ENCODE results near the gene EHF. TPM values are rescaled to one million over a fixed set of nuclear protein-coding genes. Genes with fewer than 3 reads are reported as not detected.

Gene EHF
- total RNA-seq, 1 donor from 2014 or later = 0.25 TPM

DNA sequence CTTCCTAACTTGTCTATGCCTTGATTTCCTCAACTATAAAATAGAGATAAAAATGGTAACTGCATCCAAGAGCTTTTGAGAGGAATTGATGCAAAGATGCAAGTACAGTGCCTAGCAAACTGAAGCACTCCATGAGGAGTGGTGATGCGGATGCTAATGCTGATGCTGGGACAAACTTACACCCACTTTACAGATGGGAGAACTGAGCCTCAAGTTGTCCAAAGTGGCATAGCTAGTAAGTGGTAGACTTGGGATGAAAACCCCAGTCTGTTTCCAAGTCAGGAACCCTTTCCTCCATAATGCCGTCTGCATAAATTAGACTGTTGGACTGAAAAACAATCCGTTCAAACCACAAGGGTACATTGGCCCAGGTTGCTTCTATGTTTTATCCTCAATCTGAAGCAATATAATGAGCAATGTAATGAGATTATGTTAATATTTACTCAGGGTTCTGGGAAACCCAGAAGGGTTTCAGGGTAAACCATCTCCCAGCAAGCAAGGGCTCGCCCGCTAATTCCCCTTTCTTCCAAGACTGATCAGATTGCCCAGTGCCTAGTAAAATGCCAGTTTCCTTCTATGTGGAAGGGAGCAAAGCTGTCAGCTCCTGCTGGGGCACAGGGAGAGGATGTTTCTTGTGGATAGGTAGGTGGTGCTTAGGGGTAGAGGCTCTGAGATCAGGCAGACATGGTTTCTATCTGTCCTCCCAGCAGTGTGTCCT lies 10.4 kb upstream of the EHF start:
- TF ChIP-seq, protein P1, sequence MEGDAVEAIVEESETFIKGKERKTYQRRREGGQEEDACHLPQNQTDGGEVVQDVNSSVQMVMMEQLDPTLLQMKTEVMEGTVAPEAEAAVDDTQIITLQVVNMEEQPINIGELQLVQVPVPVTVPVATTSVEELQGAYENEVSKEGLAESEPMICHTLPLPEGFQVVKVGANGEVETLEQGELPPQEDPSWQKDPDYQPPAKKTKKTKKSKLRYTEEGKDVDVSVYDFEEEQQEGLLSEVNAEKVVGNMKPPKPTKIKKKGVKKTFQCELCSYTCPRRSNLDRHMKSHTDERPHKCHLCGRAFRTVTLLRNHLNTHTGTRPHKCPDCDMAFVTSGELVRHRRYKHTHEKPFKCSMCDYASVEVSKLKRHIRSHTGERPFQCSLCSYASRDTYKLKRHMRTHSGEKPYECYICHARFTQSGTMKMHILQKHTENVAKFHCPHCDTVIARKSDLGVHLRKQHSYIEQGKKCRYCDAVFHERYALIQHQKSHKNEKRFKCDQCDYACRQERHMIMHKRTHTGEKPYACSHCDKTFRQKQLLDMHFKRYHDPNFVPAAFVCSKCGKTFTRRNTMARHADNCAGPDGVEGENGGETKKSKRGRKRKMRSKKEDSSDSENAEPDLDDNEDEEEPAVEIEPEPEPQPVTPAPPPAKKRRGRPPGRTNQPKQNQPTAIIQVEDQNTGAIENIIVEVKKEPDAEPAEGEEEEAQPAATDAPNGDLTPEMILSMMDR (IDR thresholded peaks at IDR 0.05; ENCODE audit: insufficient read depth, low read depth, low read length) = no peak
- no peak for TF ChIP-seq EZH2 (IDR thresholded peaks at IDR 0.05; ENCODE audit: insufficient read depth, low read length)
- no peak overlapping the region for H3K4me2 ChIP-seq (ENCODE audit: low read length)
- no peak overlapping the region for H3K9ac ChIP-seq (ENCODE audit: low read length)
- H3K4me3 ChIP-seq (ENCODE audit: insufficient read depth, low read depth, low read length) = no peak overlapping the region
- no peaks in the 10 kb centered on the region for H4K20me1 ChIP-seq (ENCODE audit: insufficient read depth, low read length)
- no peaks in the 10 kb centered on the region for H3K27me3 ChIP-seq (ENCODE audit: insufficient read depth, low read length)
- no peaks in the 10 kb centered on the region for H3K79me2 ChIP-seq (ENCODE audit: insufficient read depth, low read length)
- Mint-ChIP-seq H3K4me1 (ENCODE audit: low read depth, unreplicated experiment) (peaks cover 16% of the 10 kb centered on the region), H3K9me3 (ENCODE audit: unreplicated experiment) (peaks cover 9% of the 10 kb centered on the region), H3K27ac (ENCODE audit: unreplicated experiment) (no peak overlapping the region), H3K36me3 (ENCODE audit: low read depth, unreplicated experiment) (peaks cover 2% of the 10 kb centered on the region), H3K27me3 (ENCODE audit: low read depth, unreplicated experiment) (peaks cover 7% of the 10 kb centered on the region), H3K4me3 (ENCODE audit: unreplicated experiment) (no peak overlapping the region)
- H3K9me3 ChIP-seq (ENCODE audit: insufficient read depth, low read depth, low read length) = no peaks in the 10 kb centered on the region
- no peak overlapping the region for H3K27ac ChIP-seq (ENCODE audit: low read depth, low read length)
- FAIRE-seq (no peak), DNase-seq (ENCODE audit: low read depth) (no peak)
- no peak overlapping the region for H2AFZ ChIP-seq (ENCODE audit: low read depth, low read length)
- H3K4me1 ChIP-seq (ENCODE audit: insufficient read depth, low read length) = no peaks in the 10 kb centered on the region
- no peaks in the 10 kb centered on the region for H3K36me3 ChIP-seq (ENCODE audit: insufficient read depth, low read length)

DNA sequence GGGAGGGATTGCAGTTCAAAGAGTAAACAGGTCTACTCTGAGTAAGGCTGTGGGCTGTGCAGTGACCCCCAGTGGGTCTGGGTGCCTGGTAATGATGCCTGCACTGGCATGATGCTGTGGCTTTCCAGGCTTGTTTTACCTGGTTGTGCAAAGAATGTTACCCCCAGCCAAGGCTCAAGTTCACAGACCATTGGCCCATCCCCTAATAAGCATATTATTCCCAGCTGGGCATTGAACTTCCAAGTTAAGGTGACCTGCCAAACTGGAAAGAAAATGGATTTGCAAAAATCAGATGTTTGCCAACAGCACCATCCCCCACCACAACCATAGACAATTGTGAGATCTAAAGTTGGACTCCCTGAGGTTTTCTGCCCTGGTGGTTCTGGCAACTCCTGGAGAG lies 7.9 kb upstream of the EHF start:
- Histone ChIP-seq H3K9ac (ENCODE audit: low read length) (no peak overlapping the region), H2AFZ (ENCODE audit: low read depth, low read length) (no peak overlapping the region), H3K27ac (ENCODE audit: low read depth, low read length) (no peak overlapping the region), H3K36me3 (ENCODE audit: insufficient read depth, low read length) (no peaks in the 10 kb centered on the region), H3K79me2 (ENCODE audit: insufficient read depth, low read length) (no peaks in the 10 kb centered on the region), H3K4me2 (ENCODE audit: low read length) (no peak overlapping the region), H3K27me3 (ENCODE audit: insufficient read depth, low read length) (no peaks in the 10 kb centered on the region), H3K4me1 (ENCODE audit: insufficient read depth, low read length) (no peaks in the 10 kb centered on the region), H4K20me1 (ENCODE audit: insufficient read depth, low read length) (no peaks in the 10 kb centered on the region), H3K9me3 (ENCODE audit: insufficient read depth, low read depth, low read length) (no peaks in the 10 kb centered on the region), H3K4me3 (ENCODE audit: insufficient read depth, low read depth, low read length) (no peak overlapping the region)
- DNase-seq (ENCODE audit: low read depth) (no peak), FAIRE-seq (no peak)
- Mint-ChIP-seq H3K4me3 (ENCODE audit: unreplicated experiment) (no peak overlapping the region), H3K27ac (ENCODE audit: unreplicated experiment) (no peak overlapping the region), H3K4me1 (ENCODE audit: low read depth, unreplicated experiment) (peaks cover 13% of the 10 kb centered on the region), H3K36me3 (ENCODE audit: low read depth, unreplicated experiment) (peaks cover 2% of the 10 kb centered on the region), H3K27me3 (ENCODE audit: low read depth, unreplicated experiment) (peaks cover 4% of the 10 kb centered on the region), H3K9me3 (ENCODE audit: unreplicated experiment) (peaks cover 5% of the 10 kb centered on the region)
- TF ChIP-seq, protein P1 (IDR thresholded peaks at IDR 0.05; ENCODE audit: insufficient read depth, low read depth, low read length) = no peak
- no peak for TF ChIP-seq EZH2 (IDR thresholded peaks at IDR 0.05; ENCODE audit: insufficient read depth, low read length)

- no peak for FAIRE-seq
These were observed 7.3 kb upstream of the EHF start for GRCh38 chr11:34613552-34614056.

More at GRCh38 chr11:34613552-34614056, 7.3 kb upstream of the EHF start:
- Mint-ChIP-seq H3K36me3 (ENCODE audit: low read depth, unreplicated experiment) (peaks cover 2% of the 10 kb centered on the region), H3K9me3 (ENCODE audit: unreplicated experiment) (peaks cover 5% of the 10 kb centered on the region), H3K27me3 (ENCODE audit: low read depth, unreplicated experiment) (peaks cover 4% of the 10 kb centered on the region), H3K27ac (ENCODE audit: unreplicated experiment) (no peak overlapping the region), H3K4me3 (ENCODE audit: unreplicated experiment) (no peak overlapping the region), H3K4me1 (ENCODE audit: low read depth, unreplicated experiment) (peaks cover 13% of the 10 kb centered on the region)
- Histone ChIP-seq H2AFZ (ENCODE audit: low read depth, low read length) (no peak overlapping the region), H4K20me1 (ENCODE audit: insufficient read depth, low read length) (no peaks in the 10 kb centered on the region), H3K4me1 (ENCODE audit: insufficient read depth, low read length) (no peaks in the 10 kb centered on the region), H3K79me2 (ENCODE audit: insufficient read depth, low read length) (no peaks in the 10 kb centered on the region), H3K36me3 (ENCODE audit: insufficient read depth, low read length) (no peaks in the 10 kb centered on the region), H3K27ac (ENCODE audit: low read depth, low read length) (no peak overlapping the region), H3K27me3 (ENCODE audit: insufficient read depth, low read length) (no peaks in the 10 kb centered on the region), H3K9me3 (ENCODE audit: insufficient read depth, low read depth, low read length) (no peaks in the 10 kb centered on the region), H3K4me2 (ENCODE audit: low read length) (no peak overlapping the region), H3K4me3 (ENCODE audit: insufficient read depth, low read depth, low read length) (no peak overlapping the region), H3K9ac (ENCODE audit: low read length) (no peak overlapping the region)
- TF ChIP-seq, protein P1 (IDR thresholded peaks at IDR 0.05; ENCODE audit: insufficient read depth, low read depth, low read length) = no peak
- TF ChIP-seq EZH2 (IDR thresholded peaks at IDR 0.05; ENCODE audit: insufficient read depth, low read length) = no peak
- DNase-seq (ENCODE audit: low read depth) = no peak
